Measurements from ENCODE around the gene CHST2. TPM values are rescaled to one million over a fixed set of nuclear protein-coding genes. Genes with fewer than 3 reads are reported as not detected.

CHST2 gene
- total and polyA plus RNA-seq, 8 donors: 6.1 to 149 (median 115) TPM

GRCh38 chr3:143167969-143168854 is 48.6 kb downstream of the CHST2 start:
- DNase-seq (no peak), ATAC-seq (no peak)
- no peak for TF ChIP-seq CTCF (IDR thresholded peaks at IDR 0.05)
- Histone ChIP-seq H3K4me1 (peaks cover 13 to 73% of the 10 kb centered on the region in 2 donors), H3K4me3 (no peak overlapping the region), H3K36me3 (no peaks in the 10 kb centered on the region), H3K9me3 (peaks cover 0 to 4% of the 10 kb centered on the region in 2 donors), H3K27ac (no peak overlapping the region), H3K27me3 (no peaks in the 10 kb centered on the region)
- intact Hi-C loops (cut with DNase I): no loop called here

DNA sequence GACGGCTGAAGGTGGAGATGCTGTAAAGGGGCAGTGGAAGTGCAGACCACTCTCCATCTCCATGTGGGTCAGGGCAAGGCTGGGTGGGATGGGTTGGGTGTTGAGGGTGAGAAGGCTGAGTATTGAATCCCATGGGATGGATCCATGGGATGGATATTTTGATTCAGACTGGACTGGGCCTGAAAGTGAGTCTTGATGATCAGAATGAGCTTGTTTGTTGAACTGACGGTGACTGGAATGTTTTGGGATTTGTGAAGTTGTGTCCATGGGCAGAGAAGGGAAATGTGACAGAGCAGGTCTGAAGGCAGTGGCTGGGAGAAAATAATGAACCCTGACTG is 49.3 kb downstream of the CHST2 start:
- DNase-seq (no peak), ATAC-seq (no peak)

DNA sequence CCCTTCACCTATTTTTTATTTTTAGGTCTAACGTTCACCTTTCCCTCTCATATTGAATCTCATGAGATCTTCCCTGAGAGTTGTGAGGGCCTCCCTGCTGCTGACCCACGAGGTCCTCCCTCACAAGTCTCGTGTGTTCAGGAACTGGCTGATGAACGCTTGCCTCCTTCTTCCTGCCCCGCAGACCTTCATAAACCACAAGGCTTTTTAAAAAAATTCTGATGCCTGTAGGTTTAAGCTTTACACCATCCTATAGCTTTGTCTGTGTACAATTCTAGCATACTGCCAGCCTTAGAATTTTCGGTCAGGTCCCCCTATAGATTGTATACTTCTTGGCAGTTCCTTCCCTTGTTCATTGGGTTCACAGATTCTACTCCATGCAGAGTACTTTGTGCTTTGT is 50.5 kb downstream of the CHST2 start:
- intact Hi-C loops (cut with DNase I): no loop called here
- no peak for TF ChIP-seq CTCF (IDR thresholded peaks at IDR 0.05)
- peaks cover 0 to 7% of the 10 kb centered on the region in 2 donors for H3K9me3 ChIP-seq
- no peaks in the 10 kb centered on the region for H3K27me3 ChIP-seq
- no peaks in the 10 kb centered on the region for H3K36me3 ChIP-seq
- ATAC-seq (no peak), DNase-seq (no peak)
- no peak overlapping the region for H3K4me3 ChIP-seq
- peak overlapping the region; percentile 37 to 57 for H3K27ac ChIP-seq
- H3K4me1 ChIP-seq: peaks cover 13 to 57% of the 10 kb centered on the region in 2 donors

More for the DNA sequence above, 49.3 kb downstream of the CHST2 start:
- no peaks in the 10 kb centered on the region for H3K36me3 ChIP-seq
- H3K4me1 ChIP-seq: peaks cover 13 to 67% of the 10 kb centered on the region in 2 donors
- peaks cover 0 to 7% of the 10 kb centered on the region in 2 donors for H3K9me3 ChIP-seq
- no peak overlapping the region for H3K4me3 ChIP-seq
- no peak overlapping the region for H3K27ac ChIP-seq
- intact Hi-C loops (cut with DNase I): no loop called here
- no peaks in the 10 kb centered on the region for H3K27me3 ChIP-seq
- TF ChIP-seq CTCF (IDR thresholded peaks at IDR 0.05): no peak

GRCh38 chr3:143170676-143171075 is 51.1 kb downstream of the CHST2 start:
- H3K9me3 ChIP-seq: peaks cover 0 to 7% of the 10 kb centered on the region in 2 donors

More at GRCh38 chr3:143170676-143171075, 51.1 kb downstream of the CHST2 start:
- H3K27ac ChIP-seq: peak overlapping the region; percentile 37 to 57
- no peak overlapping the region for H3K4me3 ChIP-seq
- H3K36me3 ChIP-seq: no peaks in the 10 kb centered on the region
- DNase-seq (peak in 1 of 4 donors; percentile 30), ATAC-seq (no peak)
- TF ChIP-seq CTCF (IDR thresholded peaks at IDR 0.05): no peak
- H3K4me1 ChIP-seq: peaks cover 13 to 51% of the 10 kb centered on the region in 2 donors
- no peaks in the 10 kb centered on the region for H3K27me3 ChIP-seq
- intact Hi-C loops (cut with DNase I): no loop called here

Measured in left lung (tissue), 10 donors.